NCI-H1105 treated with DMSO at 0.1 percent for 48 hours (cell line): ENCODE measurements around the gene DLG2.
"Not testable (repeated sequence)": the region's sequence is repeated elsewhere in the genome, so short reads cannot be mapped to it uniquely, and the experiment has no call there.

Experiments
- DNase-seq: peaks from one replicate; lab custom pipeline; 2025; lab: John Stamatoyannopoulos, UW

The DLG2 gene

DNA sequence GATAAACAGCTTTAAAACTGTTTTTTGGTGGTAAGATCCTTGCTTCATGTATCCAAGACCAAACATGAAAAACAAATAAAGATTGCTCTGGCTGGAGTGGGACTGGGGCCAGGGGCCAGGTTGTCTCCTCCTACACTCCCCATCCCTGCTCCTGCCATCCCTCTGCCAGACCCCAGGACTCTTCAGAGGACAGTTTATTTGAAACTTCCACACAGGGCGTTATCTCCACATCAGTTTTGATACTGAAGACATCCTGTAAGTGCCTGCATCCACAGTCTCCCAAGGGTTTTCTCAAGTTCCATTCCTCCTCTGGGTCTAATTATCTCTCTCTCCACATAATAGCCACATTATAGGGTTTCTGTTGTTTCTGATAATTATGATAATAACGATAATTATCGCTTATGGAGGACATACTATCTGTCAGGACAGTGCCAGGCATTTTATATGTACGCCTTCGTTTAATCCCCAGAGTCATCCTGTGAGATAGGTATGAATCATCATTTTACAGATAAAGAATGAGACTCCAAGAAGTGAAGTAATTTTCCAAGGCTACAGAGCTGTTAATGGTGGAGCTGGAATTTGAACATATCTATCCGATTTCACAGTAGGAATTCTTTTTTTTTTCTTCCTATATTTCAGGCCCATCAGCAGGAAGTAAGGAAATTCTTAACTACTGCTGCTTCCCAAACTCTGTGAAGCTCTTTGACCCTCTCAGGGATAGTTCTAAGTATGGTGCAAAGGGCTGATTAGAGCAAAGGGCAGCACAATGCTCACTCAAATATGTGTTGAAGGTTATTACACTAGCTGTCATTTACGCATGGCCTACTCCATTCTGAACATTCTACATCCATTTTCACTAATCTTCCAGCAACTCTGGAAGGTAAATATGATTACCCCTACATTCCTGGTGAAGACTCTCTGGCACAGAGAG lies 1852.9 kb downstream of the DLG2 start:
- peak; percentile 82 for DNase-seq

DNA sequence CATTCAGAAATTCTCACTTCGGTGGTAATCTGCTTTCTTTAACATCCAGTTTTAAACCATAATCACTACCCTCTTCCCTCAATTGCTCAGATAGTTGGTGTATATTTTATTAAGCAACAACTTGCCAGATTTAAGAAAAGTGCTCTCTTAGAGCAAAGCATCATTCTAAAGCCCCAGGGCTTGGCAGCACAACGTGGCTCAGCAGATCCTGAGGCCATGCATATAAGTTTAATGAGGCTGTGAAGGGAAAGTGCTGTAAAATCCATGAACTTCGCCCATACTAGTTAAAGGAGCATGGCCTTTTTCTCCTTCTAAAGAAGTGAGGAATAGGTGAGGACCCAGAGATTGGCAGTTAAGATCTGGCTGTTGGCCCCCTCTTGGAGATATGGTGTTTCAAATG lies 1858.7 kb downstream of the DLG2 start:
- no peak for DNase-seq

DNA sequence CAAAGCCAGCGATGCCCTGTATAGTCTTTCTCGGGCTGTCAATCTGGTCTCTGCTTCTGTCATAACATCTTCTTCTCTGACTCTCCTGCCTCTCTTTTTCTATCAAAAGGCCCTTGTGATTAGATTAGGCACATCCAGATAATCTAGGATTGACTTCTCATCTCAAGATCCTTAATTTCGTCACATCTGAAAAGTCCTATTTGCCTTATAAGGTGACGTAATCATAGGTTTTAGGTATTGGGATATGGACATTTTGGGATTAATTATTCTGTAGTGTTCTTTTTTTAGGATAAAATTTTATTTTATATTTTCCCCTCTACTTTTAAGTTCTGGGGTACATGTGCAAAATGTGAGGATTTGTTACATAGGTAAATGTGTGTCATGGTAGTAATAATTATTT lies 1860.2 kb downstream of the DLG2 start:
- no peak for DNase-seq

DNA sequence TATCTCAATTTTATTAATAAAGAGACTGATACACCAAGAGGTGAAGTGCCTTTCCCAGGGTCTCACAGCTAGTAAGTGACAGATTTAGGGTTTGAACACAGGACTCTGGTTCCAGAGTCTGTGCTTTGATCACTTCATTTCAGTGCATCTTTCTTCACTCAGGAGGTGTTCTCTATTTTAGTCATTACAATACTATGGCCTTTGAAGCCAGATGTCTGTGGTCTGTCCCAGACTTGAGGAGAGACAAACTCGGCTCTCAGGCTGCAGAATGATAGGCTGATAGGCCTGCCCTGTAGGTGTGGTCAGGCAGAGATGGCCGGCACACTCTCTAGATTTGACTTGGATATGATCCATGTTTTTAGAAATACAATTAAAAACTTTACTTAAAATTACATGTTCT lies 1862.5 kb downstream of the DLG2 start:
- DNase-seq, result no peak

DNA sequence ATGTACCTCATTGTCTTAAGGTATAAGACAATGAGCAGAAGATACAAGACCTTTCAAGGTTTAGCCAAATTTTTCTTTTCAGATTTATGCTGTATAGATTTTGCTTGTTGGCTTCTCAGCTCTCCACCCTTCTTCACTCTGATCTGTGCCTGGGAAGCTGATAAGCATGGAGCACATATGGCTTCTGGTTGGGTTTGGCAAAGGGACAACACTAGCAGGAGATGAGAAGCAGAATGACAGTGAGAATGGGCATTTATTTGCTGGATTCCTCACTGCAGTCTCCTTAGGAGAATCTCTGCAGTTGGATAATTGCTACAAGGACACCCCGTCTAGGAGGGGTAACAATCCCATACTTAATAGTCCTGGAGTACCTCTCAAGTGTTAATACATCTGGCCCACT lies 1866.2 kb downstream of the DLG2 start:
- DNase-seq, result no peak

GRCh38 chr11:83759148-83759547 lies 1868.0 kb downstream of the DLG2 start:
- no peak for DNase-seq

DNA sequence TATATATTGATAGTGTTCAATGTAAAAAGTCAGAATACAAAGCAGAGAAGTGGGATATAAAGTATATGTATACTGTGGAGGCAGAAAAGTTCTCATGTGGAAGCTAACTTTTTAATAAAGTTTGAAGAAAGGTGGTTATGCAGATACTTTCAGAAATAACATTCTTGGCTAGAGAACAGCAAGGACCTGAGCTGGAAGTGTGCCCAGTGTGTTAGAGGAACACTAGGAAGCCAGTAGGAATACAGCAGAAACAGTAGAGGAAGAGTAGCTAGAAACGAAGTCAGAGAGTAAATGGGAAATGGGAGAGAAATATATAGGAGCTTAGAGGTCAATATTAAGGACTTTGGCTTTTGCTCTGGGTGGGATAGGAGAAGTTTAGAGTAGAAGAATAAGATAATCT lies 1876.1 kb downstream of the DLG2 start:
- no peak for DNase-seq

DNA sequence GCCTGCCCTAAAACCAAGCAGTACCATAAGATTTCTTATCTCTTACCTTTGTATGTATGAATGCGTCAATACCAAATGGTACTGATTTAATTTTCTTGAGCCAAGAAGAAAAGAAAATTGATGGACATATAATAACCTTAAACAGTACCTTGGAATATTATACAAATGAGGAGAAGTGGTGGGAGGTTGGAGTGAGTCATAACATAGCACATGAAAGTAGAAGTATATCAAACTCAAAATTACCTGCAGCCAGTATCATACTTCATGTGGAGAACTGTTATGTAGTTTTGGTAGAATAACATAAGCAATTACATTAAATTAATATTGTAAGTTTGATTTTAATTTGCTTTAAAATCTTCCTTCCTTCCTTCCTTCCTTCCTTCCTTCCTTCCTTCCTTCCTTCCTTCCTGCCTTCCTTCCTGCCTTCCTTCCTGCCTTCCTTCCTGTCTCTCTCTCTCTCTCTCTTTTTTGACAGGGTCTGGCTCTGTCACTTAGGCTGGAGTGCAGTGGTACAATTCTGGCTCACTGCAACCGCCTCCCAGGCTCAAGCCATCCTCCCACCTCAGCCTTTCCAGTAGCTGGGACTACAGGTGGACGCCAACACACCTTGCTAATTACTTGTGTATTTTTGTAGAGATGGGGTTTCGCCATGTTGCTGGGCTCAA lies 1880.1 kb downstream of the DLG2 start:
- no peak for DNase-seq

- DNase-seq, result peak; percentile 72
Observed at GRCh38 chr11:83744620-83745192, 1882.4 kb downstream of the DLG2 start.

DNA sequence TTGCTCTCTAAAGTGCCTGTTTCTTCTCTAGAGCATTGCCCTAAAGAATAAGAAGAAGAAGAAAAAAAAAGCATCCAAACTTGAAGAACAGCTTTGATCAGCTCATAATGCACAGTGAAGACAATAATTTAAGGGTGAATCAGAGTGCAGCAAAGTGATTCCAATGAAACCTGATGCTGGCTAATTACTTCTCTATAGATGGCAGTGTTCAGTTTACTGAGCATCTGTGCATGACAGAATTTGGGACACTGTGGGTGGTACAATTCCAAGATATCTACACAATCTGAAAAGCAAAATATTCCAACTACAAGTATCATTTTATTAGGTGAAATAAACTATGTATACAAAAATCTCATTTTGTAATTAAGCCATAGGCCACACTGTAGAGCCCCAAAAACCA lies 1890.5 kb downstream of the DLG2 start:
- DNase-seq, result peak; percentile 77

GRCh38 chr11:83734120-83734519 lies 1893.0 kb downstream of the DLG2 start:
- DNase-seq, result no peak

DNA sequence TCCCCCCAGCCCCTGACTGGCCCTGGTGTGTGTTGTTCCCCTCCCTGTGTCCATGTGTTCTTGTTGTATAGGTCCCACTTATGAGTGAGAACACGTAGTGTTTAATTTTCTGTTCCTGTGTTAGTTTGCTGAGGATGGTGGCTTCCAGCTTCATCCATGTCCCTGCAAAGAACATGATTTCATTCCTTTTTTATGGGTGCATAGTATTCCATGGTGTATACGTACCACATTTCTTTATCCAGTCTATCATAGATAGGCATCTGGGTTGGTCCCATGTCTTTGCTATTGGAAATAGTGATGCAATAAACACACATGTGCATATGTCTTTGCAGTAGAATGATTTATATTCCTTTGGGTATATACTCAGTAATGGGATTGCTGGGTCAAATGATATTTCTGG lies 1895.9 kb downstream of the DLG2 start:
- not testable (repeated sequence) for DNase-seq

GRCh38 chr11:83728281-83728680 lies 1898.9 kb downstream of the DLG2 start:
- no peak for DNase-seq

GRCh38 chr11:83727251-83727650 lies 1899.9 kb downstream of the DLG2 start:
- DNase-seq, result no peak

GRCh38 chr11:83726316-83726715 lies 1900.8 kb downstream of the DLG2 start:
- DNase-seq, result no peak

DNA sequence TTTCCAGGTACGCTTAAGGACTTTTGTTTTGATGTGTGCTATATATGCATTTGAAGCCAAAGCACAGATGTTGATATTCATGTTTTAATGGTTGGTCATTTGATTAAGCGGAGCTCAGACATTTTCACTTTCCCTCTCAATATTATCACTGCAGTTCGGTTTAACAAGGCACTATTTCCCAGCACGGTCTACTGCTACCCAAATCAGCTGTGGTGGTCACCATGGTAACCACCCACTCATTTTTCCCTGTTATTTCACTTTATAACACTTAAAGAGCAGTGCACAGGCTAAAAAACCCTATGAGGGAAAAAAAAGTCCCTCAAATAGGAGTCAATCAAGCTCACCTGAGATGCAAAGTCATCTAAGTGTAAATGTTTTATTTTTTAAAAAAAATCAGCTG lies 1901.4 kb downstream of the DLG2 start:
- no peak for DNase-seq

DNA sequence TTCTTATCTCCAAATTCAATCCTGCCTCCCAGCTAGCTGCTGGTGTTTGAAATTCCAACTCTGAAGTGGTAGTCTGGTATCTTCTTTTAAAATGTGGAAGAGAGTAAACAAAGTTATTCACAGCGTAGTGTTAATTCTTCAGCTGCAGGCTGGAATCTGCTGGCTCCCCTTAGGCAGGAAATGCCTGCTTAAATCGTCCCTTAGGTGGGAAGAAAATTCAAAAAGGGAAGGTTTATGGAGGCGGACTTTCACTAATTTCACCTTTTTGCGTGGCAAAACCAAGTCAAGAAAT lies 1901.9 kb downstream of the DLG2 start:
- no peak for DNase-seq

DNA sequence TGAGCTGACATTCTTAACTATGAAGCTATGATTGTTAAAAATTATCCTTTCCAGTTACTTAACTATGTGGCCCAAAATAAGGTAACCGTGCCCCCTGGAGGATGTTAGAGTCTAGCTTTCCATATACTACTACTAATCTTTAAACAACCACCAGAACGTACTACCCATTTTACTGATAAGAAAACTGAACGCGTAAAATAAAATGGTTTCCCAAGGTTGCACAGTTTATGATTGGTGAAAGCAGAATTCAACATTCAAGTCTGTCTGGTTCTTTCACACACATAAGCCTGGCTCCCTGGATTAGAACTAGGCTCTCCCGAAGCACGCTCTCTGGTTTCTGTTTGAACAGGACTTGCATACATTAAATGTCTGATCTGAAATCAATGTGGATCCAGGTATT lies 1903.1 kb downstream of the DLG2 start:
- no peak for DNase-seq

- DNase-seq, result no peak
Observed at GRCh38 chr11:83722392-83723119, 1904.6 kb downstream of the DLG2 start.

GRCh38 chr11:83721263-83721662 lies 1905.9 kb downstream of the DLG2 start:
- no peak for DNase-seq

DNA sequence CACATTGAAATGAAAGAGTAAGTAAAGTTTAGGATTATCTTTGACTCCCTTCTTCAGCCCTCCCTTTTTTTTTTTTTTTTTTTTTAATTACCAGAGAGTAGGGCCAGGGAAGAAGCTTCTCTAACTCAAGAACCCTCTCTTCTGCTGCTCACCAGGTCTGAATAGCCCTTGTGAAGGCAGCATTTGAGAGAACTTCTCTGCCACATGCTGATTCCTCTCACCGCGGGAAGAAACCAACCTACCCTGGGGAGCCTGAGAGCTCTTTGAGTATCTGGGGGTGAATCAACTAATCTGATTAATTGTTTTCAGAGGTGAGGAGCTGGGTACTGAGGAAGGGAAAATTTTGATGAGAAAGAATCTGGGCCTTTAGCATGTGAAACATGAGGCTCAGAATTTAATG lies 1906.5 kb downstream of the DLG2 start:
- DNase-seq, result no peak

DNA sequence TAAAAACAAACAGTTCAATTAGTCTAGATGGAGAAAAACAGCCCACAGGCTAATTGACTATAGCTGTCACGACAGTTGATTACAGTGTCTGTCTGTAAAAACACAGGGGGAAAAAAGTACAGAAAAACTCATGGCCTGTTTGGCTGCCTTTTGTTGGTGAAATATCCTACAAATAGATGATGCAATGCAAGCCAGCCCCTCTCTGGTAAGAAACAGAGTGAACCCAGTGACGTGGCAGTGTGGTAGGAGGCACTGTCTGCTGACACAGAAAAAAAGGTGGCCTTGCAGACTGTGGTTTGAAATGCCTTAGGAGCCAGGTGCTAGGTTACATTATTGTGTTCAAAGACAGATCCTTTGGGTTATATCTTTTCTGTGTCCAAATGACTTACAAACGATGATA lies 1909.6 kb downstream of the DLG2 start:
- DNase-seq, result no peak
